Thymus (tissue), 11 donors: ENCODE results near the gene ZNF789. TPM values are rescaled to one million over a fixed set of nuclear protein-coding genes. Genes with fewer than 3 reads are reported as not detected.

Experiments used
- DNase-seq, 9 donors: peaks; one replicate each; pipeline ENCODE4 v3.0.0-alpha.2; 2013; ENCODE audit warnings: low spot score in 9 of 9, low read depth in 6 of 9, missing footprints in 1 of 9
- H3K27ac ChIP-seq, 2 donors: one replicate each; pipeline ENCODE4 v1.5.1; 2013; ENCODE audit warnings: control low read depth in 1 of 2, low read depth in 1 of 2, low read length in 1 of 2, mild to moderate bottlenecking in 1 of 2, moderate library complexity in 1 of 2
- H3K27me3 ChIP-seq, 2 donors: one replicate each; pipeline ENCODE4 v1.5.1; 2013; ENCODE audit warnings: low read length in 1 of 2; ENCODE audit not compliant: control insufficient read depth in 2 of 2, insufficient read depth in 1 of 2
- H3K36me3 ChIP-seq, 2 donors: one replicate each; pipeline ENCODE4 v1.5.1; 2013; ENCODE audit warnings: low read length in 1 of 2, mild to moderate bottlenecking in 1 of 2, moderate library complexity in 1 of 2; ENCODE audit not compliant: control insufficient read depth in 2 of 2, insufficient read depth in 2 of 2
- H3K4me1 ChIP-seq, 2 donors: one replicate each; pipeline ENCODE4 v1.5.1; 2013; ENCODE audit warnings: low read length in 2 of 2; ENCODE audit not compliant: control insufficient read depth in 2 of 2, insufficient read depth in 2 of 2
- H3K4me3 ChIP-seq, 2 donors: one replicate each; pipeline ENCODE4 v1.5.1; 2013; ENCODE audit warnings: low read length in 2 of 2, control low read depth in 1 of 2, mild to moderate bottlenecking in 1 of 2
- H3K9me3 ChIP-seq, 2 donors: one replicate each; pipeline ENCODE4 v1.5.1; 2013; ENCODE audit warnings: low read length in 1 of 2, mild to moderate bottlenecking in 1 of 2; ENCODE audit not compliant: control insufficient read depth in 2 of 2, insufficient read depth in 1 of 2
- WGBS: extraction: QIAGEN DNeasy Blood & Tissue Kit; methylation state at CpG from one replicate; pipeline ENCODE4 v1.1.7; 2013; 5-methylcytosine and 5-hydroxymethylcytosine counted together
- polyA plus RNA-seq: library from polyadenylated mRNA; stranded (reverse); fragments of 200-250 nt; gene quantifications from one replicate; pipeline ENCODE4 v1.2.3, GENCODE V29; 2013
- total RNA-seq: library from RNA; stranded (reverse); fragments of 120-200 nt; gene quantifications from one replicate; pipeline ENCODE4 v1.2.4, GENCODE V29; 2013
- donor health status: healthy.

ZNF789 gene
- total and polyA plus RNA-seq, 2 donors: 10.3 to 23.0 TPM

DNA sequence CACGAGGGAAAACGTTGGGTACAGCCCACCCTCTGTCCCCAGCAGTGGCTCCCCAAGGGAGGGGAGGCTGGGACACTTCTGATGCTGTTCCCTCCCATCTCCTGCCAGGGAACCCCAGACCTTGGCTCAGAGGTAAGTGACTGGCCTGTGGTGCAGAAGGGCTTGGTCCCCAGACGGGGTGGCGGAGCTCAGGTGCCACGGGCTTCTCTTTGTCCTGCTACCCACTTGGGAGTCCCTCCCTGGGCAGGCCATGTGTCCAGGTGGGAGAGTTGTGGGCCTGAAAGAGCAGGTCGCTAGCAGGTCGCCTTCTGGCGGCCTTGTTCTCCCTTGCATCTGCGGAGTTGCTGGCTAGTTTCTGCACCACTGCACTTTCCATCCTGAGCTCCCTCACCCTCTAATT is 16.8 kb upstream of the ZNF789 start:
- no peaks in the 10 kb centered on the region for H3K27me3 ChIP-seq
- no peak for DNase-seq
- H3K9me3 ChIP-seq: no peaks in the 10 kb centered on the region
- H3K36me3 ChIP-seq: peaks cover 91 to 92% of the 10 kb centered on the region in 2 donors
- H3K4me3 ChIP-seq: no peak overlapping the region
- H3K27ac ChIP-seq: no peak overlapping the region
- 93% methylated on average over 9 of the region's 9 CpGs for WGBS
- peaks cover 0 to 2% of the 10 kb centered on the region in 2 donors for H3K4me1 ChIP-seq

DNA sequence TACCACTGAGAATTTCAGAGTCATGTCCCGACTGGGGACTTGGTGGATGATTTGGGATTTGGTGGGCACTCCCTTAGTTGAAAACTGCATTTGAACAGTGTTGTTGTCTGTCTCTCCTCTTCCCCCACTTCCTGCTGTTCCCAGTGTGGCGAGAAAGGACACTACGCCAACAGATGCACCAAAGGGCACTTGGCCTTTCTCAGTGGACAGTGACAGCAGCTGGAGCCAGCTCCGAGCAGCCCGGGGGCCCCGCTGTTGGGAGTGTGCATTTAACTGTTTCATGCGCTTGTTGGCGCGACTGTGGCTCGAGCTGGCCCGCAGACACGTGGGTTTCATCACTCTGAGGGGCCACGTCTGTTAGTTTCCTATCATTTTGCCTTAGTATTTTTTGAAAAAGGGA is 16.4 kb upstream of the ZNF789 start:
- no peak for DNase-seq

DNA sequence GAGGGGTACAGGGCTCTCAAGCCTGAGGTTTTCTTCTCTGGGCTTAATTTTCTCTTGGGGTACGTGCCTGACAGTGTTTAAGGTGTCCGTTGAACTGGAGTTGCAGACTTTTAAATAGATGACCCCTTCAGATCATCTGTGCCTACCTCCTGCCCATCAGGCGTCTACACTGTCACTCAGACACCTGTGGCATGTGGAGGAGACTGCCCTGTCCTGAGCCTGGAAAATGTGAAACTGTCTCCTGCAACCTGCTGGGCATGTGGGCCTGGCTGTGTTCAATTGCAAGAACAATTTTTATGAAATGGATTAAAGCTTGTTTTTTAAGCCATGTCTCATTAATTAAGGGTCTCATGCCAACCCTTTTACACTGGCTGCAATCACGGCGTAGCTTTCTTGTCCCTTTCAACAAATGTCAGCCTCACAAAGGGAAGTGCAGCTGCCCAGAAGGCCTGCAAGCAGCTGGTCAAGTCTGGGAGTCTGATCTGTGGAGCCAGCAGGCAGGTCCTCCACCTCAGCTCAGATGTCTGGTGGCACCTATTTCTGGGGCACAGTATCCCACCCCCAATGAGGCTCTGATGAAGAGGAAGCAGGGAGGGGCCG is 15.5 kb upstream of the ZNF789 start:
- H3K4me3 ChIP-seq: no peak overlapping the region
- DNase-seq: no peak
- H3K27me3 ChIP-seq: no peaks in the 10 kb centered on the region
- H3K27ac ChIP-seq: no peak overlapping the region
- no peaks in the 10 kb centered on the region for H3K9me3 ChIP-seq
- H3K4me1 ChIP-seq: peaks cover 0 to 3% of the 10 kb centered on the region in 2 donors
- WGBS: 98% methylated on average over 6 of the region's 6 CpGs
- peaks cover 81 to 83% of the 10 kb centered on the region in 2 donors for H3K36me3 ChIP-seq

More for the DNA sequence above, 16.4 kb upstream of the ZNF789 start:
- H3K27me3 ChIP-seq: no peaks in the 10 kb centered on the region
- no peak overlapping the region for H3K4me3 ChIP-seq
- peaks cover 89% of the 10 kb centered on the region in 2 donors for H3K36me3 ChIP-seq
- 95% methylated on average over 13 of the region's 13 CpGs for WGBS
- H3K27ac ChIP-seq: no peak overlapping the region
- peaks cover 0 to 3% of the 10 kb centered on the region in 2 donors for H3K4me1 ChIP-seq
- no peaks in the 10 kb centered on the region for H3K9me3 ChIP-seq

GRCh38 chr7:99457650-99458493 is 14.8 kb upstream of the ZNF789 start:
- DNase-seq: no peak
- 98% methylated on average over 26 of the region's 26 CpGs for WGBS
- peaks cover 0 to 3% of the 10 kb centered on the region in 2 donors for H3K4me1 ChIP-seq
- H3K27ac ChIP-seq: no peak overlapping the region
- H3K4me3 ChIP-seq: no peak overlapping the region
- H3K36me3 ChIP-seq: peaks cover 78% of the 10 kb centered on the region in 2 donors
- no peaks in the 10 kb centered on the region for H3K9me3 ChIP-seq
- H3K27me3 ChIP-seq: no peaks in the 10 kb centered on the region

DNA sequence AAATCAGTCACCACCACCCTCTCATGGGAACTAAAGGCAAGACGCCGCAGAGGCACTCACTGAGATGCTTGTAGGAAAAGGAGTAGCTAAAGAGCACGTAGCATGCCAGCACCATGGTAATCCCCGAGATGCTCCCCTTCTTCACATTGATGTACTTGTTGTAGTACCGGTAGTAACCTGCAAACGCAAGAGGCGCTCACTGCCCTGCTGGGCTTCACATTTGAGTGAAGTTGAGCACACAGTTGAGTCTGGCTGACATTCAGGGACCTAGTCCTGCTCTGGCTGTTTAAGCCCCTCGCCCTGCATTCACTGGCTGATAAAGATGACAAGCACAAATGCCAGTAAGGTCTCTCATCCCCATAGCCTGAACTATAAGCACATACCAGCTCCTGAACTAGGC is 13.6 kb upstream of the ZNF789 start:
- H3K27me3 ChIP-seq: no peaks in the 10 kb centered on the region
- WGBS: 97% methylated on average over 8 of the region's 8 CpGs
- no peaks in the 10 kb centered on the region for H3K9me3 ChIP-seq
- peaks cover 0 to 3% of the 10 kb centered on the region in 2 donors for H3K4me1 ChIP-seq
- peaks cover 69 to 78% of the 10 kb centered on the region in 2 donors for H3K36me3 ChIP-seq
- no peak overlapping the region for H3K27ac ChIP-seq
- DNase-seq: peak in 1 of 9 donors; percentile 28
- H3K4me3 ChIP-seq: no peak overlapping the region

DNA sequence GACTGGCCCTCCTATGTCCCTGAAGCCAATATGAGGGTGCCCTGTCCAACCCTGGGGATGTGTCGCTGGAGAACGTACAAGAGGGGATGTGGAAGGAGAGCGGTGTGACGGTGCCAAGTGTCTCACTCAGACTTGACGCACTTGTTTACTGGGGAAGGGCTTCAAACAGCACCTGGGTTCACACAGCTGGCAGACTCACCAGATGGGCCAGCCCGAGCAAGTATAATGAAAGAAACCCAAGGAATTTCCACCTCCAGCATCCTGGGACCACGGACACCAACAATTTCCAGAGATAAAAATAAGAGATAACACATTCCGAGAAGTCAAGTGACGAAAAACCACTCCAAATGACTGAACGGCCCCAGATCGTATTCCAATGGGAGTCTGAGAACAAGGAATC is 12.0 kb upstream of the ZNF789 start:
- H3K4me1 ChIP-seq: peaks cover 8 to 9% of the 10 kb centered on the region in 2 donors
- no peaks in the 10 kb centered on the region for H3K27me3 ChIP-seq
- 95% methylated on average over 11 of the region's 11 CpGs for WGBS
- no peaks in the 10 kb centered on the region for H3K9me3 ChIP-seq
- peaks cover 55 to 65% of the 10 kb centered on the region in 2 donors for H3K36me3 ChIP-seq
- no peak for DNase-seq
- no peak overlapping the region for H3K27ac ChIP-seq
- H3K4me3 ChIP-seq: no peak overlapping the region

DNA sequence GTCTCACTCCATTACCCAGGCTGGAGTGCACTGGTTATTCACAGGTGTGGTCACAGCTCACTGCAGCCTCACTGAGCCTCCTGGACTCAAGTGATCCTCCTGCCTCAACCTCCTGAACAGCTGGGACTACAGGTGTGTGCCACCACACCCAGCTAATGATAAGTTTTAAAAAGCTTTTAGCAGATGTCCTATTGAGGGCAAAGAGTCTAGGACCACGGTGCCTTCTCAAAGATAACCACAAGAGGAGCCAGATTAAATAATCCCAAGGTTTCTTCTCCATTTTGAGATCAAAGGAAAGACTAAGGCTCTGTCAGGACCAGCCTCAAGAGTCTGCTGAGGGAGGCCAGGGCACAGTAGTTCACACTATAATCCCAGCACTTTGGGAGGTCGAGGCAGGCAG is 11.5 kb upstream of the ZNF789 start:
- no peak overlapping the region for H3K27ac ChIP-seq
- no peak overlapping the region for H3K4me3 ChIP-seq
- peaks cover 9% of the 10 kb centered on the region in 2 donors for H3K4me1 ChIP-seq
- peaks cover 49 to 60% of the 10 kb centered on the region in 2 donors for H3K36me3 ChIP-seq
- DNase-seq: no peak
- peaks cover 0 to 5% of the 10 kb centered on the region in 2 donors for H3K9me3 ChIP-seq
- no peaks in the 10 kb centered on the region for H3K27me3 ChIP-seq
- 95% methylated on average over 2 of the region's 2 CpGs for whole genome bisulfite sequencing

DNA sequence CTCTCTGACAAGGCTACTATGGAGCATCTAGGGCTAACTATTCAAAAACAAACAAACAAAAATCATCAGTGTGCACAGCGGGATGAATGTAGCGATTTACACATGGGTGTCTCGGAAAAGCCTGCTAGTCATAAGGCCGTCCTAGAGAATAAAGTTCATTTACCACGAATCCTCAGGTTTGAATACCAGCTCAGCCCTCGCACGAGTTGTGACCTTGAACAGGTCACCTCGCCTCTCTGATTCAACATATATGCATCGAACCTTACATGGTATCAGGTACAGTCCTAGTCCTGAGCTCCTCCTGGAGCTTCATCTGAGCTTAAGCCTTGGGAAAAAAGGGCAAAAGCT is 7.3 kb upstream of the ZNF789 start:
- no peak for DNase-seq
- Histone ChIP-seq H3K4me1 (peaks cover 11 to 12% of the 10 kb centered on the region in 2 donors), H3K36me3 (peaks cover 8 to 19% of the 10 kb centered on the region in 2 donors), H3K4me3 (peak overlapping the region; percentile 54 to 94), H3K9me3 (peaks cover 0 to 5% of the 10 kb centered on the region in 2 donors), H3K27ac (peak overlapping the region in 1 of 2 donors; percentile 63), H3K27me3 (peaks cover 4 to 21% of the 10 kb centered on the region in 2 donors)
- 9% methylated on average over 9 of the region's 9 CpGs for WGBS

DNA sequence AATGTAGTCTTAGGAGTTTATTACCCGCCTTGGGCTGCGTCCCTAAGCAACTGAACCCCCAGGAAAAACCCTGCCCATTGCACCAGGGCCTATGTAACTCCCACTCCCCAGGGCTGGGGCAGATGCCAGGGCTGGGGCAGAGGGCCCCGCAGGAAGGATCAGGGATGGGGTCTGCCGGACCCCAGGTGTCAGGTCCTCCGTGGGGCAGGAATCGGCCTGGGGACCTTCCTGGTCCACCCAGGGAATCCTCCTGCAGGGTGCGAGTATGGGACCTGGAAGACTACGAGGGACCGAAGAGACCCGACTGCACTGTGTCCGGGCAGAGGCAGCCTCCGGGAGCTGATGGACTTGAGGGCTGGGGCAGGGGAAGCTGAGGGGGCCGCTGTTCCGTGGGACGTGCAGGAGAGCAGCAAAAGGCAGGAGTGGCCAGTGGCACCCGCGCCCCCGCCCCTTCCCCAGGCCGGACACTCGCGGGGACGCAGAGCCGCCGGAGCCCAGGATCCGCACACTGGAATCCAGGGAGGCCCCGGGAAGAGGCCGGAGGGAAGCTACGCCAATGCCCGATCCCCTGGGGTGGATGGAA is 4.3 kb upstream of the ZNF789 start:
- Histone ChIP-seq H3K27ac (no peak overlapping the region), H3K36me3 (peaks cover 0 to 8% of the 10 kb centered on the region in 2 donors), H3K4me3 (no peak overlapping the region), H3K9me3 (peaks cover 0 to 5% of the 10 kb centered on the region in 2 donors), H3K27me3 (peaks cover 4 to 23% of the 10 kb centered on the region in 2 donors), H3K4me1 (peaks cover 11 to 19% of the 10 kb centered on the region in 2 donors)
- DNase-seq: no peak
- WGBS: 93% methylated on average over 29 of the region's 29 CpGs
